Cardiac septum (tissue), 1 donor: ENCODE results near the gene GPA33. TPM values are rescaled to one million over a fixed set of nuclear protein-coding genes. Genes with fewer than 3 reads are reported as not detected.

Experiments
- DNase-seq: peaks from one replicate; pipeline ENCODE4 v3.0.0-alpha.2; 2020; ENCODE audit warnings: low spot score
- intact Hi-C: fragments of 100-400 bp; cut with DNase I; formaldehyde crosslinking; loops from one replicate; pipeline ENCODE4 v1.14.0; 2022
- total RNA-seq: library from RNA; stranded (reverse); fragmentation: NEBNext Ultra II Directional; extraction: Animal tissue kit (Norgen Biotek cat#: 25700); gene quantifications from one replicate; pipeline ENCODE4 v1.2.1, GENCODE V29; 2021
- donor health status: DM: no; HTN: no; CAD: no.

The GPA33 gene
- total RNA-seq, 1 donor from 2014 or later: 2.7 TPM

- no peak for DNase-seq
These were observed 3.8 kb upstream of the GPA33 start, which contains the start of gene STYXL2 for GRCh38 chr1:167093846-167094516. Gene STYXL2, plus strand, starts transcription at chr1:167094075. Its CDS starts 775 bp downstream, at chr1:167094850.

GRCh38 chr1:167092653-167093052 lies 2.5 kb upstream of the GPA33 start:
- intact Hi-C loops: no loop called here
- no peak for DNase-seq

More at GRCh38 chr1:167093846-167094516, 3.8 kb upstream of the GPA33 start, which contains the start of gene STYXL2:
- intact Hi-C loops: no loop called here

GRCh38 chr1:167089939-167090313 lies 251 bp downstream of the GPA33 start:
- DNase-seq: no peak
- intact Hi-C loops: no loop called here

- intact Hi-C loops: no loop called here
- DNase-seq: no peak
These were observed 1.3 kb downstream of the GPA33 start for GRCh38 chr1:167088746-167089417.

GRCh38 chr1:167086768-167087167 lies 3.4 kb downstream of the GPA33 start:
- no peak for DNase-seq
- intact Hi-C loops: no loop called here

GRCh38 chr1:167086033-167086432 lies 4.1 kb downstream of the GPA33 start:
- no peak for DNase-seq
- intact Hi-C loops: no loop called here

GRCh38 chr1:167084757-167085156 lies 5.4 kb downstream of the GPA33 start:
- DNase-seq: no peak
- intact Hi-C loops: no loop called here

- DNase-seq: no peak
- intact Hi-C loops: no loop called here
These were observed 6.3 kb downstream of the GPA33 start for GRCh38 chr1:167083871-167084270.

- intact Hi-C loops: no loop called here
- DNase-seq: no peak
These were observed 7.0 kb downstream of the GPA33 start for GRCh38 chr1:167083066-167083665.

GRCh38 chr1:167082511-167083027 lies 7.6 kb downstream of the GPA33 start:
- DNase-seq: no peak
- intact Hi-C loops: no loop called here

- intact Hi-C loops: no loop called here
- no peak for DNase-seq
These were observed 8.5 kb downstream of the GPA33 start for GRCh38 chr1:167081594-167082156.

- intact Hi-C loops: no loop called here
- DNase-seq: no peak
These were observed 12.3 kb downstream of the GPA33 start for GRCh38 chr1:167077868-167078210.

GRCh38 chr1:167077128-167077867 lies 12.9 kb downstream of the GPA33 start:
- intact Hi-C loops: no loop called here
- no peak for DNase-seq

- intact Hi-C loops: no loop called here
- DNase-seq: no peak
These were observed 14.0 kb downstream of the GPA33 start for GRCh38 chr1:167076136-167076710.

- intact Hi-C loops: loop anchor here (5.0 kb wide), 1 partner anchor 36 kb away; no protein-coding TSS in a partner anchor
- DNase-seq: no peak
These were observed 18.9 kb downstream of the GPA33 start for GRCh38 chr1:167071286-167071685.

GRCh38 chr1:167068761-167069160 lies 21.4 kb downstream of the GPA33 start:
- intact Hi-C loops: loop anchor here (5.0 kb wide), 3 partner anchors 59 to 464 kb away; no protein-coding TSS in a partner anchor
- DNase-seq: no peak

GRCh38 chr1:167067904-167068303 lies 22.3 kb downstream of the GPA33 start:
- intact Hi-C loops: loop anchor here (2.0 to 5.0 kb wide), 5 partner anchors 59 to 464 kb away; partner anchors contain the start of gene POU2F1
- no peak for DNase-seq

GRCh38 chr1:167066333-167067122 lies 23.6 kb downstream of the GPA33 start:
- intact Hi-C loops: loop anchor here (2.0 to 5.0 kb wide), 5 partner anchors 61 to 466 kb away; partner anchors contain the start of gene POU2F1
- DNase-seq: peak; percentile 87
